Kidney (tissue), 14 donors: ENCODE measurements around the gene SLC47A1. TPM values are rescaled to one million over a fixed set of nuclear protein-coding genes. Genes with fewer than 3 reads are reported as not detected.

ENCODE experiments used
- DNase-seq, 5 donors: peaks; one replicate each; pipeline ENCODE4 v3.0.0-alpha.2; 2013 to 2020
- FAIRE-seq: peaks from 2 replicates; lab custom pipeline; 2012; peaks lifted over from hg19 to GRCh38; lab: Jason Lieb, UNC
- H3K27ac ChIP-seq, 2 donors: one replicate each; pipeline ENCODE4 v1.7.0; 2013; ENCODE audit warnings: low read depth in 2 of 2, low read length in 2 of 2, inconsistent platforms in 1 of 2
- H3K27me3 ChIP-seq: one replicate; pipeline ENCODE4 v1.7.1; 2013; ENCODE audit warnings: low read length, inconsistent platforms; ENCODE audit not compliant: control insufficient read depth, insufficient read depth
- H3K36me3 ChIP-seq, 3 donors: one replicate each; pipeline versions ENCODE4 v1.7.0 to v1.7.1; 2013; ENCODE audit warnings: low read length in 3 of 3, control low read depth in 1 of 3, inconsistent platforms in 1 of 3; ENCODE audit not compliant: insufficient read depth in 3 of 3, control insufficient read depth in 2 of 3
- H3K4me1 ChIP-seq, 3 donors: one replicate each; pipeline versions ENCODE4 v1.7.0 to v1.7.1; 2013; ENCODE audit warnings: low read length in 3 of 3, inconsistent platforms in 1 of 3, low read depth in 1 of 3; ENCODE audit not compliant: control insufficient read depth in 2 of 3, insufficient read depth in 2 of 3
- H3K4me3 ChIP-seq, 3 donors: one replicate each; pipeline versions ENCODE4 v1.7.0 to v1.8.1; 2013; ENCODE audit warnings: low read length in 3 of 3, control low read depth in 1 of 3, inconsistent platforms in 1 of 3
- H3K9ac ChIP-seq, 3 donors: one replicate each; pipeline versions ENCODE4 v1.7.0 to v1.7.1; 2013; ENCODE audit warnings: low read length in 3 of 3, control low read depth in 1 of 3, inconsistent platforms in 1 of 3
- H3K9me3 ChIP-seq, 3 donors: one replicate each; pipeline versions ENCODE4 v1.7.0 to v1.7.1; 2013; ENCODE audit warnings: low read length in 3 of 3, control low read depth in 1 of 3, inconsistent platforms in 1 of 3; ENCODE audit not compliant: control insufficient read depth in 2 of 3, insufficient read depth in 1 of 3
- CTCF ChIP-seq: IDR thresholded peaks from 3 replicates; pipeline ENCODE4 v1.5.1; 2012; ENCODE audit warnings: mild to moderate bottlenecking, moderate library complexity, borderline replicate concordance; ENCODE audit not compliant: insufficient read depth; ENCODE audit errors: extremely low read depth
- intact Hi-C: fragments of 100-400 bp; cut with DNase I; formaldehyde crosslinking; loops from one replicate; pipeline ENCODE4 v1.11.1; 2022
- polyA plus RNA-seq: library from polyadenylated mRNA; stranded (reverse); fragments of 350-450 nt; fragmentation: Illumina TruSeq; extraction: RNeasy Lipid Tissue Mini Kit (QIAGEN cat#74804); gene quantifications from one replicate; pipeline ENCODE4 v1.2.3, GENCODE V29; 2014; ENCODE audit warnings: low read depth, low replicate concordance; ENCODE audit not compliant: insufficient read depth
- total RNA-seq: library from RNA; stranded (reverse); fragmentation: NEBNext Ultra II Directional; extraction: Animal tissue kit (Norgen Biotek cat#: 25700); gene quantifications from one replicate; pipeline ENCODE4 v1.2.1, GENCODE V29; 2021
- donor health status: control.
- donor health status: control.
- donor health status: control.
- donor health status: control.
- donor health status: control.
- donor health status: DM: yes; HTN: yes; CAD: no.
- donor health status: Normal renal cell carcinoma (clear cell type).

Gene SLC47A1
- total and polyA plus RNA-seq, 2 donors from 2014 or later = 26.0 to 94.8 TPM

GRCh38 chr17:19553036-19553435, 19.4 kb downstream of the SLC47A1 start:
- DNase-seq (no peak), FAIRE-seq (no peak)
- H3K9ac ChIP-seq = no peak overlapping the region
- H3K27me3 ChIP-seq = no peaks in the 10 kb centered on the region
- peaks cover 0 to 25% (median 4%) of the 10 kb centered on the region in 3 donors for H3K36me3 ChIP-seq
- H3K4me3 ChIP-seq = no peak overlapping the region
- H3K9me3 ChIP-seq = no peaks in the 10 kb centered on the region
- TF ChIP-seq CTCF = no peak
- peaks cover 0 to 49% (median 33%) of the 10 kb centered on the region in 3 donors for H3K4me1 ChIP-seq
- peak overlapping the region; percentile 81 to 96 for H3K27ac ChIP-seq
- intact Hi-C loops = no loop called here

- H3K27ac ChIP-seq = peak overlapping the region; percentile 78 to 86
- TF ChIP-seq CTCF = no peak
- peaks cover 0 to 41% (median 32%) of the 10 kb centered on the region in 3 donors for H3K4me1 ChIP-seq
- H3K9ac ChIP-seq = peak overlapping the region in 1 of 3 donors; percentile 44
- H3K9me3 ChIP-seq = no peaks in the 10 kb centered on the region
- DNase-seq (peak in 2 of 5 donors; percentile 43 to 66), FAIRE-seq (no peak)
- no peaks in the 10 kb centered on the region for H3K27me3 ChIP-seq
- H3K36me3 ChIP-seq = peaks cover 0 to 25% (median 2%) of the 10 kb centered on the region in 3 donors
- H3K4me3 ChIP-seq = no peak overlapping the region
- intact Hi-C loops = no loop called here
Measured at GRCh38 chr17:19554393-19554792, 20.7 kb downstream of the SLC47A1 start.

- intact Hi-C loops = no loop called here
- Histone ChIP-seq H3K4me3 (no peak overlapping the region), H3K27me3 (no peaks in the 10 kb centered on the region), H3K4me1 (peaks cover 0 to 35% (median 23%) of the 10 kb centered on the region in 3 donors), H3K27ac (no peak overlapping the region), H3K9me3 (no peaks in the 10 kb centered on the region), H3K9ac (peak overlapping the region in 1 of 3 donors; percentile 44), H3K36me3 (peaks cover 0 to 20% (median 2%) of the 10 kb centered on the region in 3 donors)
- FAIRE-seq (no peak), DNase-seq (no peak)
- TF ChIP-seq CTCF = no peak
Measured at GRCh38 chr17:19555746-19556145, 22.1 kb downstream of the SLC47A1 start.

GRCh38 chr17:19558946-19559345, 25.3 kb downstream of the SLC47A1 start:
- no peak for TF ChIP-seq CTCF
- FAIRE-seq (no peak), DNase-seq (no peak)
- no peaks in the 10 kb centered on the region for H3K9me3 ChIP-seq
- intact Hi-C loops = no loop called here
- no peak overlapping the region for H3K9ac ChIP-seq
- no peaks in the 10 kb centered on the region for H3K27me3 ChIP-seq
- H3K27ac ChIP-seq = no peak overlapping the region
- peaks cover 0 to 18% (median 3%) of the 10 kb centered on the region in 3 donors for H3K4me1 ChIP-seq
- no peak overlapping the region for H3K4me3 ChIP-seq
- peaks cover 0 to 10% (median 0%) of the 10 kb centered on the region in 3 donors for H3K36me3 ChIP-seq
